ENCODE data around the gene ARSG.
"Not testable (repeated sequence)": the region's sequence is repeated elsewhere in the genome, so short reads cannot be mapped to it uniquely, and the experiment has no call there.

ARSG gene

DNA sequence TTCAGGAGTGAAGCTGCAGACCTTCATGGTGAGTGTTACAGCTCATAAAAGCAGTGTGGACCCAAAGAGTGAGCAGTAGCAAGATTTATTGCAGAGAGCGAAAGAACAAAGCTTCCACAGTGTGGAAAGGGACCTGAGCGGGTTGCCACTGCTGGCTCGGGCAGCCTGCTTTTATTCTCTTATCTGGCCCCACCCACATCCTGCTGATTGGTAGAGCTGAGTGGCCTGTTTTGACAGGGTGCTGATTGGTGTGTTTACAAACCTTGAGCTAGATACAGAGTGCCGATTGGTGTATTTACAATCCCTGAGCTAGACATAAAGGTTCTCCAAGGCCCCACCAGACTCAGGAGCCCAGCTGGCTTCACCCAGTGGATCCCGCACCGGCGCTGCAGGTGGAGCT, 17.2 kb downstream of the ARSG start:
- DNase-seq = not testable (repeated sequence)

DNA sequence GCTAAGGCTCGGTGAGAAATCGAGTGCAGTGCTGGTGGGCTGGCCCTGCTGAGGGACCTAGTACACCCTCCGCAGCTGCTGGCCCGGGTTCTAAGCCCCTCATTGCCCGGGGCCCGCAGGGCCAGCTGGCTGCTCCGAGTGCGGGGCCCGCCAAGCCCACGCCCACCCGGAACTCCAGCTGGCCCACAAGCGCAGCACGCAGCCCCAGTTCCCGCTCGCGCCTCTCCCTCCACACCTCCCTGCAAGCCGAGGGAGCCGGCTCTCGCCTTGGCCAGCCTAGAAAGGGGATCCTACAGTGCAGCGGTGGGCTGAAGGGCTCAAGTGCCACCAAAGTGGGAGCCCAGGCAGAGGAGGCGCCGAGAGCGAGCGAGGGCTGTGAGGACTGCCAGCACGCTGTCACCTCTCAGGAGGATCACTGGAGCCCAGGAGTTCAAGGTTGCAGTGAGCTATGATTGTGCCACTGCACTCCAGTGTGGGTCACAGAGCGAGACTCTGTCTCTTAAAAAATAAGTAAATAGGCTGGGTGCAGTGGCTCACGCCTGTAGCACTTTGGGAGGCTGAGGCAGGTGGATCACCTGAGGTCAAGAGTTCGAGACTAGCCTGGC, 17.9 kb downstream of the ARSG start:
- DNase-seq = not testable (repeated sequence)

DNA sequence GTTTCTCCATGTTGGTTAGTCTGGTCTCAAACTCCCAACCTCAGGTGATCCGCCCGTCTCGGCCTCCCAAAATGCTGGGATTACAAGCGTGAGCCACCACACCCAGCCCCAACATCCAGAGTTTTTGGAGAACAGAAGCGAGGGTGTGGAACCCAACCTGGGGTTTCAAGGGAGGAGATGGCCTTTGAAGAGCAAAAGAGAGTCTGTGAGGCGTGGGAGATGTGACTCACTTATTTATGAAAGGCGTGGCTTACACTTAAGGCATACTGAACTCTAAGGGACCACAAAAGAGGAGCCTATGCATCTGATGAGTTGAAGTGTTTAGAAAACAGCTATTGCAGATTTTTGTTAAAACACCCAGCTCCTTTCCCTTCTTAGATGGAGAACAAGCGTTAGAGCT, 18.9 kb downstream of the ARSG start:
- DNase-seq = peak; percentile 49

GRCh38 chr17:68314916-68315535, 23.7 kb downstream of the ARSG start:
- no peak for DNase-seq

DNA sequence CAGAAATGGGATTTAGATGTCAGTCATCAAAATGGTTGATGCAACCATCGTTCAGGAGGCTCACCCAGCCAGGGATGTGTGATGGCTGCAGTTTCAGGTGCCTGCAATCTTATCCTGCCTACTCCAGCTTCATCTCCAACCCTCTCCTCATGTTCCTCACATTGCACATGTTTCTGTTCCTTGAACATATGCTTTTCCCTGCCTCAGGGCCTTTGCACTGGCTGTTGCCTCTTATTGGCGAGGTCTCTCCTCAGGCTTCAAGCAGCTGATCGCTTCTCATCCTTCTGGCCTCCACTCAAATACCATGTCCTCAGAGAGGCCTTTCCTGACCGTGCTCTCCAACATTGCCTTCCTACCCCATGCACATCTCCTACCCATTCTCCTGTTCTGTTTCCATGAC, 24.6 kb downstream of the ARSG start:
- no peak for DNase-seq

DNA sequence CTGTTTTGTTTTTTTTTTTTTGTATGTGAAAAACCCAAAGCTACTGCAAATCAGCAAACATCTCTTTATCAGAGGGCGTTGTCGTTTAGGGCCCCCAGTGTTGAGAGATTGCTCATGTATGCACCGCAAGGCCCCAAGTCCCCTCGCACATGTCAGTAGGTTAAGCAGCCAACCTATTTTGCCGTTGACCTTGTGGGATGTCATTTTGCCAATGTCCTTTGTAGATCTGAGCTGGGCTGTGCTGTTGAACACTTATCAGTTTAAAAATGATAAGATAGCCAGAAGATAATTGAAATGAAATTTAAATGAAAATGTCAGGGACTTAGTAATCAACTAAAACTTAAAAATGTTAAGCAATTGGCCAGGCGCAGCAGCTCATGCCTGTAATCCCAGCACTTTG, 26.2 kb downstream of the ARSG start:
- DNase-seq = no peak

GRCh38 chr17:68318103-68318991, 27.1 kb downstream of the ARSG start:
- no peak for DNase-seq

GRCh38 chr17:68319410-68320162, 28.3 kb downstream of the ARSG start:
- no peak for DNase-seq

- DNase-seq = no peak
These were observed 29.1 kb downstream of the ARSG start for GRCh38 chr17:68320311-68320865.

DNA sequence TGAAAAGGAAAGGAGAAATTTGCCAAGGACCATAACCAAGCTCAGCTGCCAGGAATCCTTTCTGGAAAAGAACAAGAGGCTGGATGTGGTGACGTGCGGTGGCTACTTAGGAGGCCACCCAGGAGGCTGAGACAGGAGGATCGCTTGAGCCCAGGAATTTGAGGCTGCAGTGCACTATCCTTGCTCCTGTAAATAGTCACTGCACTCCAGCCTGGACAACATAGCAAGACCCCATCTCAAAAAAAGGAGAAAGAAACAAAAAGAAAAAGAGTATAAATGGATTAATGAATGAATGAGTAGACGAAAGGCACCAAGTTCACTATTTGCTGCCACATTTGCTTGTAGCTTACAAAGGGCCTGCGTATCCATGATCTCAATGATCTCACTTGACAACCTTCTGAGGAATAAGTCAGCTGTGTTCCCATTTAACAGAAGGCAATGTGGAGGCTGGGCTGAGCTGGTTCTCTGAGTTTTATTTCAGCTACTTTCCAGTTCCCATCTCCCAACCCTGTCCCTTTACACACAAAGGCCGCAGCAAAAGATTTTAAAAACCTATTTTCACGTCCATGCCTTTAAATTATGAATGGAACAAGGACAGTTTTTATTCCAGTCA, 29.8 kb downstream of the ARSG start:
- no peak for DNase-seq

DNA sequence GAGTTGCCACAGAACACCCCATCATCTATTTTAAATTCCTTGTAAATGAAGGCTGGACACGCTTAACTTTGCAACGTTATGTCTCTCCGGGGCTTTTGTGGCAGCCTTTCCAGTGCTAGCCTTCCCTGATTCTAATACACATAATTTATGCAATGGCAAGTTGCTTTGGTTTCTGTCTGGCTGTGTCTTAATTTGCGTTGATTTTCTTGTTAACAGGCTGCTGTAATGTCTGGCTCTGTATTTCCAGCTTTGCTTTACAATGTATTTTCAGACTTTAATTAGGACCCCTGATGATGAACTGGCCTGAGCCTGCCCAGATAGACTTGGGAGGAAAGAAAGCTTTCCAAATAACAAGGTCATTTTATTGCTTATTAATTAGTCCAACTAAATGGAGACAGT, 30.3 kb downstream of the ARSG start:
- no peak for DNase-seq

- no peak for DNase-seq
These were observed 31.3 kb downstream of the ARSG start for GRCh38 chr17:68322630-68323029.

- no peak for DNase-seq
These were observed 32.8 kb downstream of the ARSG start for GRCh38 chr17:68324114-68324513.

- no peak for DNase-seq
These were observed 33.5 kb downstream of the ARSG start for GRCh38 chr17:68324654-68325336.

DNA sequence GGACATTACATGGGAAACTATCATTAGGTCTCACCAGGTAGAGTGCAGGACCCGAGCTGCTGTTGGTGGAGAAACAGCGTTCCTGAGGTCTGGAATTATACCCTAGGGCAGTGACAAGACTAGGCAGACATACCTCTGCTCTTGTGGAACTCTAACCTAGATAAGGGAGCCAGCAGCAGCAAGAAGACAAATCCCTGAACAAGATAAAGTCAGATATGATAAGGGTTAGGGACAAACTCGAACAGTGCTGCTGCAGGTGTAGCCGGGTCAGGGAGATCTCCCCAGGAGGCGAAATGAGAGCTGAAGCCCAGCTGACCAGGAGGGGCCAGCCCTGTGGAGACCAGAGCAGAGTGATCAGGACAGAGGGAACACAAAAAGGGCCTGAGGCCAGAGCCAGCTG, 34.7 kb downstream of the ARSG start:
- no peak for DNase-seq

GRCh38 chr17:68326681-68327080, 35.4 kb downstream of the ARSG start:
- peak; percentile 39 for DNase-seq

DNA sequence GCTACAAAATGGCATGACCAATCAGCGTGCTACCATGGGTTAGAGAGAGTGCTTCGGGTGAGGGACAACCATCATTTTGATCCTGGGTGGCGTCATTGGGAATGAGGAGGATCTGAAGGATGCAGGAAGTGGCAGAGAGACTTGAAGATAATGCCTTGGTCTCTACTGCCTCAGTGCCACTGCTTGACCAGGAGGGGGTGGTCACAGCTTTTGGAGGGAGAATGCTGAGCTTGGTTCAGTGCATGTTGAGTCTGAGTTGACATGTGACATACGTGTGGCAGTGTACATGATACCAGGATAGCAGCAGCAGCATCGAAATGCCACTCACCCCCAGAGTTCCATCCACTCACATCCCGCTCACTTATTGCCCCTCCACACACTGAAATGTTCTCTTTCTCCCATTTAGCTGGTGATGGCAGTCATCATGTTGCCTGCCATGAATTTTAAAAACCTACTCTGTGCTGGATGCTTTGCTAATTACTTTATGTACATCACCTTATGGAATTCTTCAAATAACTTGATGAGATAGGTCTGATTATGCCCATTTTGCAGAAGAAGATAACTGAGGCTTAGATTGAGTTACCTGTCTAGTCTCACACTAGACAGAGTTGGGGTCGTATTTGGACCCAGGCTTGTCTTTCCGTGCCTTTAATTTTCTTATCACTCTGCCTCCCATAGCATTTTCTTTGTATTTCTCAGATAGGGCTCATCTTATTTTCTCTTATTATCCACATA, 36.7 kb downstream of the ARSG start:
- no peak for DNase-seq

DNA sequence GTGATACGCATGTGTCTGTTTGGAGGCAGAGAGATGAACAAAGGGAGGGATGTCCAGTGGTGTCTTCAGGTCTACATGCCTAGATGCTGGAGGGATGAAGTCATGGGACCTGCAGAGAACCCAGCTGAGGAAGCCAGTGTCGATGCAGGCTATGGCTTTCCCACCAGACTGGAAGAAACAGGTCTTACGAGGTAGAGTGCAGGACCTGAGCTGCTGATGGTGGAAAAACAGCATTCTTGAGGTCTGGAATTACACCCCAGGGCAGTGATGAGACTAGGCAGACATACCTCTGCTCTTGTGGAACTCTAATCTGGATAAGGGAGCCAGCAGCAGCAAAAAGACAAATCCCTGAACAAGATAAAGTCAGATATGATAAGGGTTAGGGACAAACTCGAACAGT, 37.4 kb downstream of the ARSG start:
- no peak for DNase-seq

DNA sequence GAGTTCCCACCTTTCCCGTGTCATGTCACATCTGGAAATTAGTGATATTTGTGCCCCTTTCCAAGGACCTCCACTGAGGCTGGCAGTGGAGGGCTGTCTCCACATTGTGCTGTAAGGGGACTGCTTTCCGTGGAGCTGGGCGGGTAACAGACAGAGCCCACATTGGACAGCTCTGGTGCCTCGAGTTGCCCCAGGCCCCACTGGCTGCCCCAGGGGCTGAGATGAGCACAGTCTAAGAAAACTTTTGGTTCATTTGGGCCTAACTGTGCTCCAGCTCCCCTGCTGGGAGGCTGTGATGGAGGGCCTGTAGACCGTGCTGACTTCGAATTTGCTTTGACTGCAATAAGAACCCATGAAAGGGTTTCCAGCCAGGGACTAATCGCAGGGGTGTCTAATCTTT, 38.0 kb downstream of the ARSG start:
- no peak for DNase-seq

DNA sequence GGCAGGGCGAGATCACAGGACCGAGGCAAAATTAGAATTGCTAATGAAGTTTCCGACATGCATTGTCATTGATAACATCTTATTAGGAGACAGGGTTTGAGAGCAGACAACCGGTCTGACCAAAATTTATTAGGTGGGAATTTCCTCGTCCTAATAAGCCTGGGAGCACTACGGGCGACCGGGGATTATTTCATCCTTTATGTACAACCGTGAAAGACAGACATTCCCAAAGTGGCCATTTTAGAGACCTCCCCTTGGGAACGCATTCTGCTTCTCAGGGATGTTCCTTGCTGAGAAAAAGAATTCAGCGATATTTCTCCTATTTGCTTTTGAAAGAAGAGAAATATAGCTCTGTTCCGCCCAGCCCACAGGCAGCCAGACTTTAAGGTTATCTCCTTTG, 40.6 kb downstream of the ARSG start:
- not testable (repeated sequence) for DNase-seq

GRCh38 chr17:68334393-68334792, 43.1 kb downstream of the ARSG start:
- DNase-seq = no peak
